Smooth muscle cell (in vitro differentiated cells): ENCODE measurements around the gene DPYSL3. TPM values are rescaled to one million over a fixed set of nuclear protein-coding genes. Genes with fewer than 3 reads are reported as not detected.

Source experiments
- DNase-seq: peaks from one replicate; lab custom pipeline; 2025; ENCODE audit not compliant: unreplicated experiment; lab: John Stamatoyannopoulos, UW
- H2AFZ ChIP-seq: fragments of 200-600 bp; sonication (generic); 2 replicates; pipeline ENCODE4 v1.6.0; 2016; ENCODE audit warnings: antibody characterized with exemption, low read depth, mild to moderate bottlenecking
- H3F3A ChIP-seq: fragments of 200-600 bp; sonication (generic); 2 replicates; pipeline ENCODE4 v1.6.0; 2017; ENCODE audit warnings: antibody characterized with exemption, low read depth
- H3K27ac ChIP-seq: fragments of 200-600 bp; sonication (generic); 2 replicates; pipeline ENCODE4 v1.5.1; 2016; ENCODE audit warnings: low read depth, mild to moderate bottlenecking
- H3K27me3 ChIP-seq: fragments of 200-600 bp; sonication (generic); 2 replicates; pipeline ENCODE4 v1.6.1; 2016; ENCODE audit warnings: low read depth, mild to moderate bottlenecking
- H3K36me3 ChIP-seq: fragments of 200-600 bp; sonication (generic); 2 replicates; pipeline ENCODE4 v1.5.1; 2016; ENCODE audit warnings: low read depth
- H3K4me1 ChIP-seq: fragments of 200-600 bp; sonication (generic); 2 replicates; pipeline ENCODE4 v1.5.1; 2016; ENCODE audit warnings: low read depth
- H3K4me2 ChIP-seq: fragments of 200-600 bp; sonication (generic); 2 replicates; pipeline ENCODE4 v1.6.0; 2016; ENCODE audit warnings: mild to moderate bottlenecking
- H3K4me3 ChIP-seq: fragments of 200-600 bp; sonication (generic); 2 replicates; pipeline ENCODE4 v1.5.1; 2016; ENCODE audit warnings: mild to moderate bottlenecking
- H3K79me2 ChIP-seq: fragments of 200-600 bp; sonication (generic); 2 replicates; pipeline ENCODE4 v1.6.0; 2016; ENCODE audit warnings: low read depth, mild to moderate bottlenecking
- H3K9ac ChIP-seq: fragments of 200-600 bp; sonication (generic); 2 replicates; pipeline ENCODE4 v1.6.0; 2016; ENCODE audit warnings: low read depth
- H3K9me3 ChIP-seq: fragments of 200-600 bp; sonication (generic); replicated peaks from 2 replicates; pipeline ENCODE4 v1.5.1; 2016; ENCODE audit warnings: low read depth
- H4K20me1 ChIP-seq: fragments of 200-600 bp; sonication (generic); 2 replicates; pipeline ENCODE4 v1.6.0; 2016; ENCODE audit warnings: low read depth
- WGBS: methylation state at CpG from one replicate; pipeline ENCODE4 v1.1.7; 2016; ENCODE audit warnings: low lambda C conversion rate; 5-methylcytosine and 5-hydroxymethylcytosine counted together
- polyA plus RNA-seq: library from polyadenylated mRNA; unstranded; fragments of >200 nt; fragmentation: Nextera tagmentation; extraction: Ambion mirVana; gene quantifications from 2 replicates; pipeline ENCODE4 v1.2.1, GENCODE V29; 2016
- total RNA-seq: library from RNA; depleted of rRNA; stranded (reverse); fragments of >200 nt; gene quantifications from 2 replicates; pipeline ENCODE4 v1.2.3, GENCODE V29; 2014
- TF ChIP-seq, protein P1 (sequence below): fragments of 200-600 bp; sonication (generic); IDR thresholded peaks from 2 replicates; pipeline ENCODE4 v1.5.1; 2017; ENCODE audit warnings: borderline replicate concordance, mild to moderate bottlenecking, antibody characterized with exemption; ENCODE audit not compliant: insufficient read depth, poor library complexity, severe bottlenecking

Gene DPYSL3
- total and polyA plus RNA-seq, 2 experiments from 2014 or later: 65.5 to 124 TPM

DNA sequence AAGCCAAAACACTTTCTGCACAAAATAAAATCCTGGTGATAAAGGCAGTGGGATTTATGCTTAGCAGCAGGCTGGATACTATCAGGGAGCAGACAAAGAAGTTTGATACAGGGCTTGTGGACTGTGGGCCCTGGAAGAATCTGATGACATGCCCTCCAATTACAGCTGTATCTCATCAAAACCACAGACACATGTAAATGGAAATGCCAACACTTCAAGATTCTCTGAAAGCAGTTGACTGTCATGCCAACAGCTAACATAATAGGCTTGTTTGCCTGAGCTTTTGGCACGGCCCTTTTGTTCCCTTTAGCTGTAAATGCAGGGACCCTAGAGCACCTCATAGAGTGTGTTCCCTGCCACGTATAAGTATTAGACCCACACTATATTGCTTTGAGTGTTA is 160.6 kb downstream of the DPYSL3 start:
- H3K9ac ChIP-seq: no peak overlapping the region
- TF ChIP-seq, protein P1, sequence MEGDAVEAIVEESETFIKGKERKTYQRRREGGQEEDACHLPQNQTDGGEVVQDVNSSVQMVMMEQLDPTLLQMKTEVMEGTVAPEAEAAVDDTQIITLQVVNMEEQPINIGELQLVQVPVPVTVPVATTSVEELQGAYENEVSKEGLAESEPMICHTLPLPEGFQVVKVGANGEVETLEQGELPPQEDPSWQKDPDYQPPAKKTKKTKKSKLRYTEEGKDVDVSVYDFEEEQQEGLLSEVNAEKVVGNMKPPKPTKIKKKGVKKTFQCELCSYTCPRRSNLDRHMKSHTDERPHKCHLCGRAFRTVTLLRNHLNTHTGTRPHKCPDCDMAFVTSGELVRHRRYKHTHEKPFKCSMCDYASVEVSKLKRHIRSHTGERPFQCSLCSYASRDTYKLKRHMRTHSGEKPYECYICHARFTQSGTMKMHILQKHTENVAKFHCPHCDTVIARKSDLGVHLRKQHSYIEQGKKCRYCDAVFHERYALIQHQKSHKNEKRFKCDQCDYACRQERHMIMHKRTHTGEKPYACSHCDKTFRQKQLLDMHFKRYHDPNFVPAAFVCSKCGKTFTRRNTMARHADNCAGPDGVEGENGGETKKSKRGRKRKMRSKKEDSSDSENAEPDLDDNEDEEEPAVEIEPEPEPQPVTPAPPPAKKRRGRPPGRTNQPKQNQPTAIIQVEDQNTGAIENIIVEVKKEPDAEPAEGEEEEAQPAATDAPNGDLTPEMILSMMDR: no peak
- no peaks in the 10 kb centered on the region for H3K4me1 ChIP-seq
- no peaks in the 10 kb centered on the region for H4K20me1 ChIP-seq
- H3K27ac ChIP-seq: no peak overlapping the region
- no peaks in the 10 kb centered on the region for H3F3A ChIP-seq
- H3K36me3 ChIP-seq: no peaks in the 10 kb centered on the region
- no peak for DNase-seq
- no peaks in the 10 kb centered on the region for H3K27me3 ChIP-seq
- WGBS: 68% methylated on average over 2 of the region's 2 CpGs
- H3K4me2 ChIP-seq: no peak overlapping the region
- H3K4me3 ChIP-seq: no peak overlapping the region
- H3K9me3 ChIP-seq: no peaks in the 10 kb centered on the region
- no peak overlapping the region for H2AFZ ChIP-seq
- no peaks in the 10 kb centered on the region for H3K79me2 ChIP-seq

DNA sequence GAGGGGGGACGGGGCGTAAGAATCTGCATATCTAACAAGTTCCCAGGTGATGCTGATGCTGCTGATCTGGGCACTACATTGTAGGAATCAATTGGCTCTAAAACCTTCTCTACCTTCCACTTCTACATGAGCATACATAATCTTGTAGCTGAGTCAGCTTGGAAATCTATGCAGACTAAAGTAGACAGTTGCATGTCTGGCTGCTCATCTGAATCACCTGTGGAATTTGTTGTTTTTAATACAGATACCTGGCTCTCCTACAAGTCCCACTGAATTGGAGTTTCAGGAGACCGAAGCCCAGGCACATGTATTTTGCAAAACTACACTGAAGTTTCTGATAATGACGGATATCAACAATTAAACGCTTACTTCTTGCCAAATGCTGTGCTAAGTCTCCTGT is 161.4 kb downstream of the DPYSL3 start:
- no peak overlapping the region for H3K9ac ChIP-seq
- no peaks in the 10 kb centered on the region for H3K27me3 ChIP-seq
- 95% methylated on average over 5 of the region's 5 CpGs for WGBS
- TF ChIP-seq, protein P1: no peak
- no peaks in the 10 kb centered on the region for H4K20me1 ChIP-seq
- H3K79me2 ChIP-seq: no peaks in the 10 kb centered on the region
- no peaks in the 10 kb centered on the region for H3K4me1 ChIP-seq
- no peak overlapping the region for H3K4me3 ChIP-seq
- no peaks in the 10 kb centered on the region for H3K36me3 ChIP-seq
- no peak for DNase-seq
- no peaks in the 10 kb centered on the region for H3K9me3 ChIP-seq
- no peaks in the 10 kb centered on the region for H3F3A ChIP-seq
- no peak overlapping the region for H3K4me2 ChIP-seq
- no peak overlapping the region for H2AFZ ChIP-seq
- H3K27ac ChIP-seq: no peak overlapping the region

DNA sequence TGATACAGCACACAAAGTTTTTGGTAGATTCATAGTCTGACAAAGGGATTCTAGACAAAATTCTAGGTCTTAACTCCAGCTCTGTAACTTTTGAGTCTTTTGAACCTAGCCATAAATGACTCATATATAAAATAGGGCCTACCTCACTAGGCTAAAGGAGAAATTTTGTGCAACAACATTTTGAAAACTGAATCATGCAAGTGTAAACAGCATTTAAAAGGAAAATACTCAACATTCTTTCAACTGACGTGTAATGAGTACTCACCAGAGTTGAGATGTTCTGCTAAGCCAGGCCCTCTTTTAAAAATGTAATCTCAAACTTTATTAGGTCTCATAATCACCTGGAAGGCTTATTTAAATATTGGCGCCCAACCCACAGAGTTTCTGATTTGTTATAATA is 161.8 kb downstream of the DPYSL3 start:
- Histone ChIP-seq H3K27ac (no peak overlapping the region), H3K79me2 (no peaks in the 10 kb centered on the region), H3K4me2 (no peak overlapping the region), H2AFZ (no peak overlapping the region), H3K36me3 (no peaks in the 10 kb centered on the region), H3K9ac (no peak overlapping the region), H3K4me3 (no peak overlapping the region), H3F3A (no peaks in the 10 kb centered on the region), H4K20me1 (no peaks in the 10 kb centered on the region), H3K9me3 (no peaks in the 10 kb centered on the region), H3K4me1 (no peaks in the 10 kb centered on the region), H3K27me3 (no peaks in the 10 kb centered on the region)
- TF ChIP-seq, protein P1: no peak
- no peak for DNase-seq
- WGBS: 60% methylated on average over 2 of the region's 2 CpGs

DNA sequence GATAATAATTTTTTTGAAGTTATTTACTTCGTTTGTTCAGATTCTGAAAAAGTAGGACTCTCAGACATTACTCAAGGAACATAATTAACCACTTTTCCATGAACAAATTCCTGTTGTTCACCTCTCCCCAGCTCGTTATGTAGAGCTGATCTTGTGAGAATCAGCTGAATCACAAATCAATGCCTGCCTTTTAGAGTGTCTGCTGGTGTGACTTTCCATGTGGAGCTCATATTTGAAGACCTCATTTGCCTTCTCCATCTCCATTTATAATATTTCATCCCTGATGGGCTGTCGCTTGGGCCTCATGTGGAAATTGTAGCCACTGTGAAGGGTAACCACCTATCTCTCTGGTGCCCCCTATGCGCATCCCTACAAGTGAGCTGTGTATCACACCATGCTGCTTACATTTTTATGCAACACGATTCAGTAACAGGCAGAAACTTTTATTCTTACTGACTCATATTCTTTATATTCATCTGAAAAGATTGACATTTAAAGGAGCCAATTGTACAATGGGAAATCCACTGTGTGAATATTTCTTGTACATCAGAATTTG is 163.8 kb downstream of the DPYSL3 start:
- no peak overlapping the region for H3K9ac ChIP-seq
- WGBS: 84% methylated on average over 5 of the region's 5 CpGs
- no peak overlapping the region for H3K27ac ChIP-seq

More for the DNA sequence above, 163.8 kb downstream of the DPYSL3 start:
- Histone ChIP-seq H3K4me1 (no peaks in the 10 kb centered on the region), H4K20me1 (no peaks in the 10 kb centered on the region), H3K79me2 (no peaks in the 10 kb centered on the region), H3K36me3 (no peaks in the 10 kb centered on the region), H3K4me3 (no peak overlapping the region), H3F3A (no peaks in the 10 kb centered on the region), H3K9me3 (no peaks in the 10 kb centered on the region), H3K4me2 (no peak overlapping the region), H2AFZ (no peak overlapping the region), H3K27me3 (no peaks in the 10 kb centered on the region)
- no peak for DNase-seq
- TF ChIP-seq, protein P1: no peak
